ENCODE measurements around the gene ULK2.

DNA sequence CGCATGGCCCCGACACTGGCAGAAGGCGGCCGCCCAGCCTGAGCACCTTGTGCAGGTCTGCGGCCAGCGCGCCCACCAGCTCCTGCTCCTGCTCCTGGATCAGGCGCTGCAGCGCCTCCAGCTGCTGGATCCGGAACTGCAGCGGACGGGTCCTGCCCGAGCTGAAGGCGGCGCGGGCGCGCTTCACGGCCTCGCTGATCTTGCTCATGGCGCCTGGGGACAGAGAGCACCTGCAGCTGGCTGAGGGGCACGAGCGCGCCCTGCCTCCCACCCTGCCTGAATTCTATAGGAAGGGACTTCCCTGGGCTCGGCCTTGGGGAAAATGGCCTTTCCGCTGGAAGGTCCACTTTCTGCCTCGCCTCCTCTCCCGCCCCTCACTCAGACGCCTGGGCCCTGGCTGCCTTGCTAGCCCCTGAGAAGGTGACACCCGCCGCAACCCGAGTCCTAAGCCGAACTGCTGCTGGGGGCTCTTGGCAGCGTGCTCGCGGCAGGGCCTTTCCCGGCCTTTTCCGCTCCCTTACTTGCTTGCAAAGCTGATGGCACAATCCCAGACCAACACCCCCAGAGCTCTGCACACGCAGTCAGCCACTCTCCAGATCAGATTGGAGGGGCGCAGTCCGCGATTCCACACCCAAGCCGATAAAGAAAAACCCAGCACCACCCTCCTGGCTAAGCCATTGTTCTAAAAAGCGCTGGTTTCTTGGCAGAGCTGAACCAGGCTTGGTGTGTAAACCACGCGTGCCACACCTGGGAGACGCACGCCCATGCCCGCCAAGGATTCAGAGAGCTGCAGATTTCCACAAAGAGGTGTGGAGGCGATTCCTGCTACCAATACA lies 122.6 kb downstream of the ULK2 start:
- TF ChIP-seq EED (IDR thresholded peaks at IDR 0.05; ENCODE audit: low read depth) (no peak), HDAC2 (IDR thresholded peaks at IDR 0.05) (no peak)
